NCI-H510A (cell line): ENCODE results near the gene SLC25A5.
"Not testable (repeated sequence)": the region's sequence is repeated elsewhere in the genome, so short reads cannot be mapped to it uniquely, and the experiment has no call there.

ENCODE experiments used
- DNase-seq: peaks from one replicate; lab custom pipeline; 2025; lab: John Stamatoyannopoulos, UW

SLC25A5 gene

GRCh38 chrX:119477812-119478232 is 9.6 kb downstream of the SLC25A5 start:
- DNase-seq = no peak

DNA sequence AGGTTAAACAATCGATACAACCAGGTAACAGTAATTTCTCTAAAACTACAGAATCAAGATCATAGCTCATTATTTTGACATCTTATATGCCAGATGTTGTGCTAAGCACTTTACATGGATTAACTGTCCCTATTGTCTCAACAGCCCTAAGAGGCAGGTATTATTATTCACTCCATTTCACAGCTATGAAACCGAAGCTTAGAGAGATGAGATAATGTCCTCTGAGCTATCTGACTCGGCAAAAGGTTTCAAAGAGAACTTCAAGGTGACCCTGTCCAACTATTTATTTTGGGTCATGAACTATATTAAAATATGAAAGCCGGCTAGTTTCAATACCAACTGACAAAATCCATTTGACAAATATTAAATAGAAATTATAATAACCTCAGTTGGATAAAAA is 10.3 kb downstream of the SLC25A5 start:
- no peak for DNase-seq

DNA sequence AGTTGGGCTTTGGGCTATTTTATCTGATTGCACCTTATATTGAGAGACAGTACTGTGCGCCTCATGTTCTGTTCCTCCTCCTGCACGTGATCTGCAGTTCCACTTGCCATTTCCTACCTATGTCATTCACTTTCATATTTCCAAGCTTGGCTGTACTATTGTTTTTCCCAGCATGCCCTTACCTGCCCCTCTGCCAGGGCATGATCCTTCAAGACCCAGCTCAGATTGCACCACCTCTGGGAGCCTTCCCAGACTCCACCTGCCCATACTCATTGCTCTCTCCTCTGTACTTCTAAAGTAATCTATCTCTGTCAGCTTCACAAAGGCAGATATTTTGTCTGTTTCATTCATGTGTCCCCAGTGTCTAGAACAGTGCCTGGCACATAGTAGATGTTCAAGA is 11.6 kb downstream of the SLC25A5 start:
- DNase-seq = no peak

DNA sequence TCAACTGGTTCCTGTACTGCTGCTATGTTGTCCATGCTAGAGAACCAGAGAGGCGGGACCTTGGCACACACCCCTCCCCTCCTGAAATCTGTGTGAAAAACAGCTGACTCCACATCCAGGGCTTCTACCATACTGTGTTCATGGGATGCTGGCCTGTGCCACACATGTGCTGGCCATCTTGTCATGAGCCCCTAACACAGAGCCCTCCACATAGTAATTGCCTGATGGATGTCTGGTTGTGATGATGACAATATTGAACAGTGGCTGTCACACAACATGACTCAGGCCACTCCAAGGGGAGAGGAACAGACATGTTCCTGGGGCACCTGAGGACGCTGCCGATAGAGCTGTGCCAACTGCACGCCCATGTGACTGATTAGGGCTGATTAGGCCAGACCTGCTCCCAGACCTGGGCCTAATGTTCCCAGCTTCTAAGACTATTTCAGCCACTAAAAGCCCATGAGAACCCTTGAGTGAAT is 13.1 kb downstream of the SLC25A5 start:
- DNase-seq = no peak

DNA sequence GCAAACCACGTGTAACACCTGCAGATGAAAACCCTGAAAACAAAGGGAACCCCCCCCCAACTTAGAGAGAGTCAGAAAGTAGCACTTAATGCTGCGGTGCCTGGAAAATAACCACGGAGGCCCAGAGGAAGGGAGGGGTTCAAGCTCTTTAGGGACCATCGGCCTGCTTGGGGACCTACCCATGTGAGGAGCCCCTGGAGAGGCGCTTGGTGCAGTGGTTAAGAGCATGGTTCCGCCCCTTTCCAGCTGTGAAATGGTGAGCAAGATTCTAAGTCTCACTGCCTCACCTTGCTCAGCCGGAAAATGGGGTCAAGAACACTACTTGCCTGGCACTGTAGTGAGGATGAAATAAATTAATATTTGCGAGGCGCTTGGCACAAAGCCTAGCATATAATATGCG is 13.8 kb downstream of the SLC25A5 start:
- no peak for DNase-seq

DNA sequence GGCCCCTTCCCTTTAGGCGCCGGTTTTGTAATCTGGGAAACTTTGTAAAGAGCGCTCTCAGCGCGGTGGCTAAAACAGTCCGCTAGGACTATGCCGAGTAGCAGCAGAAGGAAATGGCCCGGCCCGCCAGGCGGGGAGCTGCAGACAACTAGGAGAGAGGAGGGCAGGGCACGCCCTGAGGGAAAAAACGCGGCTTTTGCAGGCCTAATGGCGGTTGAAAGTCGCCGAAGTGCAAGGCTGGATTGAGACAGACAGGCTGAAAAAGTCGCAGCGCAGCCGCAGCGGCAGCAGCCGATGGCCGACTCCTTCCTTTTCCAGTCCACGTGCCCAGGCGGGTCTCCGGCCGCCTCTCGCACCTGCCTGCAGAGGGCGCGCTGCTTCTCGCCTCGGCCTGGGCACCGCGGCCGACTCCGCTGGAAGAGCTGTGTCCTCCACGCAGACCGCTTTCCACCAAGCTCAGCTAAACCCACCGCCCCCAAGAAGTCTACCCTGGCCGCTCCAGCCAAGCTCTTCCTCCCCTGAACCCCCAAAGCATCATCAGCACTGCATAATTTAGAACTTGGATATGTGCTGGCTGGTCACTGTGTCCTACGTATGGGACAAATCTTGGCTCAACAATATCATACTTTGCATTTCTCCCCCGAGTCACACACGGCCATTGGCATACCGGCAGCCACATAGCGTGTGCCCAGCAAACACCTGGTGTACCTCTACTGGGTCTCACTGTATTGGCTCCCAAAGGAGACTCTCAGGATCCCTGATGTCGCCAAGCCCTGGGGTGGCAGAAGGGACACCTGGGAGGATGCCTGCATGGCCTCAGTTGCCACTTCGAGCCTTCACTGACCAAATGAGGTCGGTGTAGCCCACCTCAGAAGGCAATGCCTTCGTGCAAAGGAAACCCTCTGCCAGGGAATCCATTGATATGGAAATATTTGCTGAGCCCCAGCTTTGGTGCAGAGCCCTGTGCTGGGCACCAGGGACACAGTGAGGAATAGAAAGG is 14.5 kb downstream of the SLC25A5 start:
- DNase-seq = peak; percentile 48

GRCh38 chrX:119486745-119487144 is 18.5 kb downstream of the SLC25A5 start:
- no peak for DNase-seq

- not testable (repeated sequence) for DNase-seq
These were observed 19.5 kb downstream of the SLC25A5 start for GRCh38 chrX:119487766-119488165.

- DNase-seq = no peak
These were observed 20.5 kb downstream of the SLC25A5 start for GRCh38 chrX:119488749-119489148.

DNA sequence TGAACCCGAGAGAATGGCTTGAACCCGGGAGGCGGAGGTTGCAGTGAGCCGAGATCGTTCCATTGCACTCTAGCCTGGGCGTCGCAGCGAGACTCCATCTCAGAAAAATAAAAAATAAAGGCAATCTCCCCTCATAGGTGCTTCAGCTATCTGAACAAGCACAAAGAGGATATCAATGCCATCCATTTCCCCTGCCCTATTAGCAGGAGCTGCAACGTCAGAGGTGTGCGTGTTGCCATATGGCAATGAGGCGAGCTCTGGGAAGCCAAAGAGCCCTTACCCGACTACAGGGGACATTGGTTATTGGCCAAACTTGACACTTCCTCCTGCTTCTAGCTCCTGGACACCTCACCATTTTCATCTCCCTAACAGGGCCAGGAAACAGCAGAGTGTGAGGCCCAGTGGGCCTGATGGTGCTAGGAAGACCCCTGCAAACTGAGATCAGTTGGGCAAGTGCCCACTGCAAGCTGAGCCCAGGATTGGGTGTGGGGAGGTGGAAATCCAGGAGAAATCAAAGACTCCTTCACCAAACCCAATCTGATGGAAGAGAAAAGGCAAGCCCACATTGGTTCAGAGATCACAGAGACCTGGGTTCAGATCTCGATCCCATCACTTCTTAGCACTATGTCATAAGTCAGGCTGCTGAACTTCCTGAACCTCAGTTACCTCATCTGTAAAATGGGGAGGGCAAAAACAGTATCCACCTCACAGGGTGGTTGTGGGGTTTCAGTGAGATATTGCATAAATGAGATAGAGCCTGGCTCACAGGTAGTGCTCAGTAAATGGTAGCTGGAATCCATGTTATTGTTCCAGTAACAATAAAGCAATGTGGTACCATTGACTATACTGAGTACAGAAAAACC is 21.2 kb downstream of the SLC25A5 start:
- DNase-seq = no peak

GRCh38 chrX:119492463-119492862 is 24.2 kb downstream of the SLC25A5 start:
- no peak for DNase-seq

GRCh38 chrX:119493851-119494495 is 25.7 kb downstream of the SLC25A5 start:
- DNase-seq = not testable (repeated sequence)

DNA sequence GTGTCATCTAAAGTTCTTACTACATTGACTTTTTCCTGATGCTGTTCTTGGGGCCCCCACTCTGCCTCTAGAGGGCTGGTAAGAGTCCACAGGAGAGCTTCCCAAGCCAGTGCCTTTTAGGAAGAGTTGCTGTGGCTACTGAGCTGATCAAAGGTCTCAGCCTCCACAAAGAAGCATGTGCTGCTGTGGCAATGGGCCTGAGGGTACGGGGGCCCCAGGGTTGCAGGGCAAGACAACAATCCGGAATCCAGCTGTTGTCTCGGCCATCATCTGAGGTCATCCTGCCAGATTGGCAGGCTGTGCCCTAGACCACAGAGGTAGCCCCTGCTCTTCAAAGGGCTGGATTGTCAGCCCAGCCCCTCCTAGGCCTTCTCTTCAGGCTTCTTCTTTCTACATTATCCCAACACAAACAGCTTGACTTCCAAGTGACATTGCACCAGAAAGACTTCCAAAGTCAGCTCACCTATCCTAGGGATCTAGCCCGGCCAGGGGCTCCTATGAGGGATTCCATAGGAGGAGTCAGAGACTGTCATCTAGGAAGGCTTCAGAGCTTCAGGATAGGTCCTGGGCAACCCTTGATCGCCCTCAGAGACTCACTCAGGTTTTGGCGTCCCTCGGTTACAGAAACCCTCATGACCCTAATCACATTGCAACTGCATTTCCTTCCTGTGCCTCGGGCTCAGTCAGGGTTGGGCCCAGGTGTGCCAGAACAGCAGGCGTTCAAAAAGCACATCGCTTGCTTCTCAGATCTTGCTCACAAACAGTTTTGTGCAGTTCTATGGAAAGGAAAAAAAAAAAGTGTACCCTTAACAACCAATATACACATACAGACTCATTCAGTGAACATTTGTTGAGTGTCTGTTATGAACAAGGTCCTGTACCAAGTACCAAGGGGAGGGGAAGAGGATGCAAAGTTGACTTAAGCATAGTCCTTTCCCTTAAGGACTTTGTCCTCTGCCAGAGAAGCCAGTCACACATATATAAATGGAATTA is 27.8 kb downstream of the SLC25A5 start:
- DNase-seq = no peak

DNA sequence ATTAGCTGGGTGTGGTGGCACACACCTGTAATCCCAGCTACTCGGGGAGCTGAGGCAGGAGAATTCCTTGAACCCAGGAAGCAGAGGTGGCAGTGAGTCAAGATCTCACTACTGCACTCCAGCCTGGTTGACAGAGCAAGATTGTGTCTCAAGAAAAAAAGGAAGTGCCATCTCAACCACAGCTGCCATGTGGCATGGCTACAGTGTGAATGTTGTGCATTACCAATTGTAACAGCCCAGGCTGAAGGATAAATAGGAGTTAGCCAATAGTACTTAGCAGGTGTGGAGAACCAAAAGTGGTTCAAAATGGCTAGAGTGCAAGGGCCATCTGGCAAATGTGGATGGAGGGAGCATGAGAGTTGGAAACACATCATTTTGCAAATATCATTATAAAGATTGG is 28.9 kb downstream of the SLC25A5 start:
- DNase-seq = no peak

GRCh38 chrX:119500061-119500800 is 32.0 kb downstream of the SLC25A5 start:
- DNase-seq = no peak

- DNase-seq = no peak
These were observed 33.4 kb downstream of the SLC25A5 start for GRCh38 chrX:119501511-119502148.

GRCh38 chrX:119502727-119503483 is 34.7 kb downstream of the SLC25A5 start:
- DNase-seq = peak; percentile 29

DNA sequence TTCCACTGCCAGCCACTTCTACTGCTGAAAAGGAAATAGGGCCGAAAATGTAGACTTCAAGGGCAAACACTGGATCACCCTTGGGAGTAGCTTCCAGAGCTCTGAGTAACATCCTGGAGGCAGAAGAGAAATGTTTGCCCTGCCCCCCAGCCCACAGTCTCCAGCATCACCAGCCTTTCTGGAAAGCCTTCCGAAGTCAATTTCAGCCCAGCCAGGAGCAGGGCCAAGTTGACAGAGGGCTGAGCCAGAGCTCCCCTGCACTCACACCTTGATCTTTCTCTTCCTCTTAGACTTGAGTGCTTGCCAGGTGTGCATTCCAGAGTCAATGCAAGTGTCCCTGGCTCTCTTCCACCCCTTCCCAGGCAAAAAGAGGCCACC is 35.2 kb downstream of the SLC25A5 start:
- DNase-seq = no peak

GRCh38 chrX:119505145-119505544 is 36.9 kb downstream of the SLC25A5 start:
- not testable (repeated sequence) for DNase-seq
